GM06990 (cell line): ENCODE data around the gene IRF1.
A peak's percentile ranks its signal among the peaks of the same experiment; 100 is the strongest.

ENCODE experiments used
- DNase-seq: peaks from one replicate; pipeline ENCODE4 v3.0.0-alpha.2; 2011; ENCODE audit not compliant: insufficient read length; ENCODE audit errors: extremely low read depth
- H3K27me3 ChIP-seq: replicated peaks from 2 replicates; pipeline ENCODE4 v1.6.0; 2011; ENCODE audit warnings: low read length; ENCODE audit not compliant: control insufficient read depth, insufficient read depth
- H3K36me3 ChIP-seq: 2 replicates; pipeline ENCODE4 v1.5.1; 2011; ENCODE audit warnings: low read length; ENCODE audit not compliant: control insufficient read depth, insufficient read depth
- H3K4me3 ChIP-seq: replicated peaks from 2 replicates; pipeline ENCODE4 v1.5.1; 2011; ENCODE audit warnings: low read depth, mild to moderate bottlenecking, control low read depth, low read length
- CTCF ChIP-seq: IDR thresholded peaks from 2 replicates; pipeline ENCODE4 v1.5.1; 2011; ENCODE audit warnings: low read length, control low read depth, mild to moderate bottlenecking, inconsistent platforms; ENCODE audit not compliant: insufficient read depth, poor library complexity, severe bottlenecking

IRF1 gene

GRCh38 chr5:132510076-132510475, 19.5 kb upstream of the IRF1 start:
- Histone ChIP-seq H3K4me3 (no peak overlapping the region), H3K27me3 (no peaks in the 10 kb centered on the region), H3K36me3 (no peaks in the 10 kb centered on the region)
- DNase-seq = no peak
- TF ChIP-seq CTCF = no peak

GRCh38 chr5:132506094-132506692, 15.6 kb upstream of the IRF1 start:
- H3K36me3 ChIP-seq = no peaks in the 10 kb centered on the region
- peak; percentile 69 for TF ChIP-seq CTCF
- no peak for DNase-seq
- H3K27me3 ChIP-seq = no peaks in the 10 kb centered on the region
- no peak overlapping the region for H3K4me3 ChIP-seq

- H3K27me3 ChIP-seq = no peaks in the 10 kb centered on the region
- H3K36me3 ChIP-seq = no peaks in the 10 kb centered on the region
- no peak overlapping the region for H3K4me3 ChIP-seq
- DNase-seq = no peak
- no peak for TF ChIP-seq CTCF
Observed at GRCh38 chr5:132505641-132506040, 15.1 kb upstream of the IRF1 start.

- no peak for TF ChIP-seq CTCF
- Histone ChIP-seq H3K4me3 (no peak overlapping the region), H3K27me3 (no peaks in the 10 kb centered on the region), H3K36me3 (no peaks in the 10 kb centered on the region)
- no peak for DNase-seq
Observed at GRCh38 chr5:132504746-132505145, 14.2 kb upstream of the IRF1 start.

- no peaks in the 10 kb centered on the region for H3K36me3 ChIP-seq
- H3K27me3 ChIP-seq = no peaks in the 10 kb centered on the region
- TF ChIP-seq CTCF = no peak
- DNase-seq = no peak
- no peak overlapping the region for H3K4me3 ChIP-seq
Observed at GRCh38 chr5:132503244-132503643, 12.7 kb upstream of the IRF1 start.
